Keratinocyte (primary cell): ENCODE measurements around the gene FMR1NB. TPM values are rescaled to one million over a fixed set of nuclear protein-coding genes. Genes with fewer than 3 reads are reported as not detected.

ENCODE experiments used
- DNase-seq: peaks from one replicate; pipeline ENCODE4 v3.0.0-alpha.2; 2011; ENCODE audit warnings: low read depth, missing footprints, low spot score
- FAIRE-seq: peaks from 2 replicates; lab custom pipeline; 2011; peaks lifted over from hg19 to GRCh38; lab: Jason Lieb, UNC
- H2AFZ ChIP-seq: 2 replicates; pipeline ENCODE4 v1.6.0; 2012; ENCODE audit warnings: low read length, control low read depth, inconsistent platforms; ENCODE audit not compliant: control insufficient read depth
- H3K27ac ChIP-seq: 2 replicates; pipeline ENCODE4 v1.5.1; 2011; ENCODE audit warnings: low read length; ENCODE audit not compliant: control insufficient read depth, insufficient read depth
- H3K27me3 ChIP-seq: 3 replicates; pipeline ENCODE4 v1.6.0; 2011; ENCODE audit warnings: low read length; ENCODE audit not compliant: control insufficient read depth, insufficient read depth; ENCODE audit errors: extremely low read depth
- H3K36me3 ChIP-seq, 2 experiments: 2 replicates in 1 of 2; 3 replicates in 1 of 2; pipeline ENCODE4 v1.5.1; 2011; ENCODE audit warnings: low read length in 2 of 2, mild to moderate bottlenecking in 1 of 2; ENCODE audit not compliant: control insufficient read depth in 2 of 2, insufficient read depth in 2 of 2; ENCODE audit errors: extremely low read depth in 1 of 2
- H3K4me1 ChIP-seq: 3 replicates; pipeline ENCODE4 v1.5.1; 2011; ENCODE audit warnings: low read length; ENCODE audit not compliant: control insufficient read depth, insufficient read depth; ENCODE audit errors: extremely low read depth
- H3K4me2 ChIP-seq: 3 replicates; pipeline ENCODE4 v1.6.0; 2011; ENCODE audit warnings: low read depth, low read length; ENCODE audit not compliant: control insufficient read depth, insufficient read depth; ENCODE audit errors: extremely low read depth
- H3K4me3 ChIP-seq, 3 experiments: fragments of 200-600 bp in 1 of 3; sonication (generic) in 1 of 3; 2 replicates in 2 of 3; 3 replicates in 1 of 3; pipeline ENCODE4 v1.5.1; 2011 to 2016; ENCODE audit warnings: low read length in 3 of 3, mild to moderate bottlenecking in 3 of 3, control low read depth in 2 of 3, inconsistent platforms in 1 of 3, low read depth in 1 of 3, mixed read lengths in 1 of 3, mixed run types in 1 of 3, moderate library complexity in 1 of 3; ENCODE audit not compliant: control insufficient read depth in 2 of 3, insufficient read depth in 2 of 3; ENCODE audit errors: extremely low read depth in 1 of 3
- H3K79me2 ChIP-seq: 2 replicates; pipeline ENCODE4 v1.6.0; 2012; ENCODE audit warnings: low read length; ENCODE audit not compliant: control insufficient read depth, insufficient read depth
- H3K9ac ChIP-seq: 3 replicates; pipeline ENCODE4 v1.6.0; 2011; ENCODE audit warnings: low read length; ENCODE audit not compliant: control insufficient read depth, insufficient read depth; ENCODE audit errors: extremely low read depth
- H3K9me1 ChIP-seq: 3 replicates; pipeline ENCODE4 v1.6.0; 2011; ENCODE audit warnings: low read length; ENCODE audit not compliant: control insufficient read depth, insufficient read depth; ENCODE audit errors: extremely low read depth
- H3K9me3 ChIP-seq: 2 replicates; pipeline ENCODE4 v1.5.1; 2012; ENCODE audit warnings: low read depth, low read length; ENCODE audit not compliant: control insufficient read depth
- H4K20me1 ChIP-seq: 3 replicates; pipeline ENCODE4 v1.6.0; 2011; ENCODE audit warnings: low read length; ENCODE audit not compliant: control insufficient read depth, insufficient read depth; ENCODE audit errors: extremely low read depth
- CTCF ChIP-seq, 3 experiments: IDR thresholded peaks in 1 of 3; conservative IDR thresholded peaks in 1 of 3; optimal IDR thresholded peaks in 1 of 3; 2 replicates in 2 of 3; 3 replicates in 1 of 3; pipeline versions ENCODE3 to v1.5.1; 2011; ENCODE audit warnings: low read length in 3 of 3, mild to moderate bottlenecking in 3 of 3, moderate library complexity in 2 of 3, control low read depth in 1 of 3, inconsistent platforms in 1 of 3; ENCODE audit not compliant: insufficient read depth in 2 of 3; ENCODE audit errors: extremely low read depth in 1 of 3
- EZH2 ChIP-seq: IDR thresholded peaks from one replicate; pipeline ENCODE4 v1.6.1; 2012; ENCODE audit warnings: inconsistent platforms, mild to moderate bottlenecking, low read length, moderate library complexity
- dilution Hi-C: fragments of 300-500 bp; cut with MboI; formaldehyde crosslinking; loops from one replicate; pipeline ENCODE4 v1.7.0; 2020; ENCODE audit warnings: low sequenced_read_pairs; ENCODE audit not compliant: extremely low pct_ligation_motif_present
- polyA plus RNA-seq, 5 experiments: library from polyadenylated mRNA; depleted of rRNA in 3 of 5; stranded (reverse) in 3 of 5; stranded (forward) in 1 of 5; unstranded in 1 of 5; fragments of >200 nt; gene quantifications; 1 replicate in 1 of 5; 2 replicates in 3 of 5; 3 replicates in 1 of 5; pipeline versions ENCODE4 v1.2.1 to v1.2.3, GENCODE V29; 2011 to 2012; ENCODE audit warnings: missing spikeins in 2 of 5, low read depth in 1 of 5, low replicate concordance in 1 of 5
- small RNA-seq, 3 experiments: library from RNA; depleted of rRNA; stranded (forward); fragments of <200 nt; gene quantifications; one replicate each; pipeline ENCODE3, GENCODE V24; 2012; ENCODE audit warnings: low read depth in 3 of 3, low replicate concordance in 1 of 3; ENCODE audit not compliant: insufficient read length in 3 of 3

The FMR1NB gene
- polyA plus RNA-seq, 1 donor (not counting 4 experiments of a cell fraction or from before 2014, with no cell fraction given), result not detected

- H3K36me3 ChIP-seq, result no peaks in the 10 kb centered on the region
- H3K9ac ChIP-seq, result no peak overlapping the region
- H3K4me1 ChIP-seq, result no peaks in the 10 kb centered on the region
- H3K4me3 ChIP-seq, result no peak overlapping the region
- no peak overlapping the region for H2AFZ ChIP-seq
- TF ChIP-seq CTCF (optimal IDR thresholded peaks at IDR 0.05 in 1 of 3, IDR thresholded peaks at IDR 0.05 in 1 of 3, conservative IDR thresholded peaks at IDR 0.05 in 1 of 3; ENCODE audit: extremely low read depth in 1 of 3, insufficient read depth in 2 of 3, low read length in 3 of 3) (no peak), EZH2 (no peak)
- no peaks in the 10 kb centered on the region for H4K20me1 ChIP-seq
- FAIRE-seq, result no peak
- no peaks in the 10 kb centered on the region for H3K9me3 ChIP-seq
- no peak for DNase-seq
- no peaks in the 10 kb centered on the region for H3K27me3 ChIP-seq
- H3K79me2 ChIP-seq, result no peaks in the 10 kb centered on the region
- dilution Hi-C loops, result no loop called here
- H3K9me1 ChIP-seq, result no peaks in the 10 kb centered on the region
- H3K27ac ChIP-seq, result no peak overlapping the region
- H3K4me2 ChIP-seq, result no peak overlapping the region
Observed at GRCh38 chrX:148070504-148070877, 89.4 kb downstream of the FMR1NB start.

Small RNAs within 50 kb of the gene (small RNA-seq; reads per million reads assigned to genes)
- gene RNA5SP524, result 0 reads per million in 3 experiments

Other genes starting within 250 kb of the FMR1NB start
- 15.9 to 26.0 TPM (median 20.9 TPM) in 3 replicates for gene FMR1, start 69.4 kb upstream of the FMR1NB start, polyA plus RNA-seq